GM21529 (cell line): ENCODE measurements around the gene FRMD5.

ENCODE experiments used
- ATAC-seq: cut with Tn5 transposase; IDR thresholded peaks from one replicate; pipeline ENCODE4 v1.9.1; 2021; ENCODE audit not compliant: unreplicated experiment

The FRMD5 gene

DNA sequence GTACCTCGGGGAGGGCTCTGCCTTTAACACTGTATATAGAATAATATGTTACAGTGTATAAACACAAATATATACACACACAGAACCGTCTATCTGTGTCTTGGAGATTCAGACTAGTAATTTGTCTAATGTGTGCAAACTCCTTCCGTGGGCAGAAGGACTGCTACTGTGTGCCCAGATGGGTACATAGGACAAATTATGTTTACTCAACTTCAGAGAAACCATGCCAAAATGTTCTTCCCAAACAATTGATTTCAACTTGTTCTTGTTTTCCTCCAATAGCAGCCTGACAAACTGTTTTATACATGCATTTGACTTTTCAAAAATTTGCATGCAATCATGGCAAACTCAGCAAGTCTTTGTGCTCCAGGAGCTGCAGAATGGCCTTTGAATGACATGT lies 97.5 kb downstream of the FRMD5 start:
- ATAC-seq, result no peak

- no peak for ATAC-seq
These were observed 98.5 kb downstream of the FRMD5 start for GRCh38 chr15:44096596-44096995.

- no peak for ATAC-seq
These were observed 100.3 kb downstream of the FRMD5 start for GRCh38 chr15:44094781-44095180.

DNA sequence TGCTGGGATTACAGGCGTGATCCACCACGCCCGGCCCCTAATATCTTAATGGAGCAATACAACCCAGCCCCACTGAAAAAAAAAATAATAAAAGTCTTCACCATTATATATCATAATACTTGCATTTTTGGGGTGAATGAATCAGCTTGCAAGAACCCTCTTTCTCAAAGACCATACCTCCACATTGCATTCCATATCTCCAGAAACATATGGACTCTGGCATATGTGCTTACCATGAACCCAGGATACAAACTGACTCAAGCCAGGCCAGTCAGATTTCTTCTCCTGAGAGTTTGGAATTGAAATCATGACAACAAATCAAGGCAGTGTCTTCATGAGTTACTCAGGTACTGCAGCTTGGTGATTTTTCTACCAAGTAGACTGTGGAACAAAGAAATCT lies 101.2 kb downstream of the FRMD5 start:
- no peak for ATAC-seq

- ATAC-seq, result no peak
These were observed 102.8 kb downstream of the FRMD5 start for GRCh38 chr15:44092221-44092620.

GRCh38 chr15:44087578-44088465 lies 107.2 kb downstream of the FRMD5 start:
- no peak for ATAC-seq

DNA sequence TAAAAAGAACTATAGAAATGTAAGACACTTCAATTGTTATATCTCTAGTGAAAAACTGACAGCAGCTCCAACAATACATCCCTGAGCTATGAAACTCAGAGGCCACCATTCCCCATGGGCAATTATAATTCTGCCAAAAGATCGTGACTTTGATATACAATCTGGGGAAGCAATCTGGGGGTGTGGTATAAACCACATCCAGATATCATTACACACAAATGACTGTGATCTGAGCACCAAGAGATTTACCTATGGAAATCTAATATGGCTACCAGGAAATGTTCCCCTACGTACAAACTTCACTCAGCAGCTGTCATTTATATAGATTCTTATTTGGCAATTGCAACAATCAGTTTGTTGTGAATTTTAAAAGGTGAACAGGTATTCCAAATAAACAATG lies 110.3 kb downstream of the FRMD5 start:
- ATAC-seq, result no peak

GRCh38 chr15:44084171-44084570 lies 110.9 kb downstream of the FRMD5 start:
- ATAC-seq, result no peak

DNA sequence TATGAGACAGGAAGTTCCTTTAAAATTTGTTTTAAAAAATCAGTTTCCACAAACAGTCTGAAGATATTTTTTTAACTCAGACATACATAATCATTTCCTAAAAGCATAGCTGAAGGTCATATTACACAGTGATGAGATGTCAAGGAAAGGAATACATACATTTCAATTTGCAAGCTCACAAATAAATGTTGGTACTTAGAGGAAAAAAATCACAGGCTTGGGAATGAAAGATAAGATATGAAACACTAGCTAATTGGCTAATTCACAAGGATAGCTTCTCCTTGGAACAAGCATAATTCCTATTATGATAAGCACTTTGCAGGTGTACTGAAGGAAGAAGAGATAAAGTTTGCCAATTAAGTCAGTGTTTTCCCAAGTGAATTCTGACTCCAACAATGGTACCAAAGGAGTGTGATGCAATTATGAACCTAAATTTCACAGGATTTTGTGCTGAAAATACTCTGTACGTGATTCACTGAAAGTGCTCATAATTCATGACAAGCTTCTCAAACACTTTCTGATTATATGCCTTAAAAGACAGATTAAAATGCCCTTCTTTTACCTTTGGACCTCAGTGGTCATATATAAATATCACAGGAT lies 112.4 kb downstream of the FRMD5 start:
- ATAC-seq, result no peak

- ATAC-seq, result no peak
These were observed 113.8 kb downstream of the FRMD5 start for GRCh38 chr15:44081026-44082013.

DNA sequence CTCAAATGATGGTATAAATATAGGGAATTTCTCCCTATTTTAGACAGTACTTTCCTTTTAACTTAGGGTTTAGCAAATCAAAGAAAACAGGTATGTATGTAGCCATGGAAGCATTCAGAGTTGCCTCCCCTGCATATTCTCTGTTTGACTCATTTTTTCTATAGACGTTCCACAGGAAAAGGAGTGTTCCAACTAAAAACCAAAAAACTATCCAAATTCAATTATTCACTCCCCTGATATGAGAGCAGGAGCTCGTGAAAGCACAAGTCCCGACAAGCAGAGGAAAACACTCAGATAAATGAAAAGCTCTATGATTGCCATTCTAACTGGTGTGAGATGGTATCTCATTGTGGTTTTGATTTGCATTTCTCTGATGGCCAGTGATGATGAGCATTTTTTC lies 119.5 kb downstream of the FRMD5 start:
- no peak for ATAC-seq

GRCh38 chr15:44069489-44069888 lies 125.6 kb downstream of the FRMD5 start:
- ATAC-seq, result no peak

DNA sequence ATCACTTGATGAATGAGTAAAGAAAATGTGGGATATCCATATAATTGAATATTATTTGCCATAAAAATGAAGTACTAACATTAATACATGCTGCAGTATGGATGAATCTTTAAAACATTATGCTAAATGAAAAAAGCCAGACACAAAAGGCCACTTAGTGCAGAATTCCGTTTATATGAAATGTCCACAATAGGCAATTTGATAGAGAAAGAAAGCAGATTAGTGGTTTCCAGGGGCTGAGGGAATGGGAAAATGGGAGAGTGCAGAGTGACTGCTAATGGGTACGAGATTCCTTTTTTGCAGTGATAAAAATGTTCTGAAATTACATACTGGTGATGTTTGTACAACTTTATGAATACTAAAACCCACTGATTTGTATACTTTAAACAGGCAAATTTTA lies 126.7 kb downstream of the FRMD5 start:
- ATAC-seq, result no peak

DNA sequence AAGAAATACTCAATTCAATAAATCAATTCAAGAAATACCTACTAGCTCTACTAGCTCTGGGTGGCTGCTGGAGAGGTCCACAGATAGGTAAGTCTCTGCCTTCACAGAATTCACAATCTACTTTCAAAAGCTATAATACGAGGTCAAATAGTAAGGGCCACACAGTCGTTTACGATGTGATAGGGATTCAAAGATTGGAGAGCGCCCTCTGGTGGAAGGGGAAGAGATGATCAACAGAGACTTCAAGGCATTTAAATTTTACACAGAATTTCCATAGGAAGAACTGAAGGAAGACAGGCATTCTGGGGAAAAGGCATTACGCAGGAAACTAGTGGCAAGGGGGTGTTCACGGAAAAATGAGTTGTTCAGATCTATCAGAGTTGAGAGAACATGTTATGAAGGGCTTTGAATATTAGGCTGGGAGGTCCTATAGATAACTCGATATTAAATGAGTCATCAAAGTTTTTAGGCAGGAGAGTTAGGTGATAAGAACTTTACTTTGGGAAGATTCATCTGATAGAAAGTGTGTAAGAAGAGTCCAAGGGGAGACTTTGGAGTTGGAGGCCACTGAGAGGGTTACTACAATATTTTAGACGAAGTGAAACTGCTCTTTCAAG lies 128.8 kb downstream of the FRMD5 start:
- no peak for ATAC-seq

DNA sequence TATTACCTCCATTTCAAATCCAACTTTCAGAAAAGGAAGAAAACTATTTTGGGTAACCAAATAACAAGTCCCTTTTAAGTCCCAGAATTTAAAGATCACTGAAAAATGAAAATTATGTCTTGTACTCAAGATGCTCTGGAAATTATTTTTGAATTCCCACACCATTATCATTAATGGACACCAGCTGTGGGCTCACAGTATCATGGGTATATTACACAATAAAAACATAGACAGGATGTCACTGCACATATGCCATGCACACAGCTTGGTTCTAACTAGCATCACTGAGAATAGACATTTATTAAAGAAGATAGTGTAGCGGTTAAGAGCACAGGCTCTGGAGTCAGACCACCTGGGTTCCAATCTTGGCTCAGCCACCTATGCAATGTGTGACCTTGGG lies 130.4 kb downstream of the FRMD5 start:
- no peak for ATAC-seq

DNA sequence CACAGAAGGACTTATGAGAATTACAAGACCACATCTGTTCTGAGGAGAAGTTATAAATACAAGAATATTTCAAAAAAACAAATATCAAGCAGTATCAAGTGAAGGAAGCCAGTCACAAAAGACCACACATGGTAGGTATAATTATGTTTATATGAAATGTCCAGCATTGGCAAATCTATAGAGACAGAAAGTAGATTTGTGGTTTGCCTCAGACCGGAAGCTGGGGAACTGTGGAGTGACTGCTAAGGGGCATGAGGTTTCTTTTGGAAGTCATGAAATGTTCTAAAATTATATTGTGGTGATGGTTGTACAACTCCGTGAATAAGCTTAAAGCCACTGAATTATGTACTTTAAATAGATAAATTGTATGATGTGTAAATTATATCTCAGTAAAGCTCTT lies 136.9 kb downstream of the FRMD5 start:
- ATAC-seq, result no peak

DNA sequence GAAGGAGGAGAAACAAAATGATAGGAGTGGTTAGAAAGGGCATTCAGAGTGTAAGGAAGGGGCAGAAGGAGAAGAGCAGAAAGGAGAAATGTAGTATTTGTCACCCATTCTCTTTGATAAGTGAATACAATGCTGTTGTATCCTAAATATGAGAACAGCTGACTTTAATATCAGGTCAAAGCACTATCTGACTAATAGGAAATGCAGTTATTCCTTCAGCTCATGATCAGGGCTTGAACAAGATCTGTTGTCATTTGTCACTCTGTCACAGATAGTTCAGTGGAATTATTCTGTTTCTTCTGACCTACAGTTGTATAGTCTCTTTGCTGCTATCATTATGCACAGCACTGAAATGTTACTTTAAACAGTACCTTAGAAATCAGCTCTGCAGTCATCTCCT lies 149.4 kb downstream of the FRMD5 start:
- no peak for ATAC-seq

DNA sequence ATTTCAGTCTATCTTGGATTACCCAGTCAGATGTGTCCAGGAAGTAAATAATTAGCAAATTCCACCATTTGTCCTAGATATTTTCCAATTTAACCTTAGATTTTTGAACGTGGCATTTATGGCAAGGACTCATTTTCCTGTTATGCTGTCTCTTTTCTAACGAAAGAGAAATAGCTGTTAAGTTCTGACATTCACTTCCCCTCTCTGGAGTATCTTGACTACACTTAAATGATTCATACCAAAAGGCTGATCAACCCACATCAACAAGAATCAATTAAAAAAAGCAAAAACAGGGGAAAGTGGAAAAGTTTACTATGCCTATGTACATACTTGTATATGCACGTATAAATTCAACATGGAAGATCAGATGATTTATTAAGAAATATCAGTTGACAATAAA lies 149.9 kb downstream of the FRMD5 start:
- no peak for ATAC-seq

GRCh38 chr15:44038755-44039191 lies 156.3 kb downstream of the FRMD5 start:
- no peak for ATAC-seq

GRCh38 chr15:44035781-44036699 lies 159.0 kb downstream of the FRMD5 start:
- ATAC-seq, result no peak
